Measurements from ENCODE around the gene SF3B2. TPM values are rescaled to one million over a fixed set of nuclear protein-coding genes. Genes with fewer than 3 reads are reported as not detected.
"Not testable (repeated sequence)": the region's sequence is repeated elsewhere in the genome, so short reads cannot be mapped to it uniquely, and the experiment has no call there.

The SF3B2 gene
- polyA plus RNA-seq, 1 of the 3 experiments (the other 2 are of a cell fraction), result 128 TPM

- H3K27ac ChIP-seq (ENCODE audit: low read depth in 2 of 2, low read length in 1 of 2); POLR2A ChIA-PET; H3K4me2 ChIP-seq; H3K4me3 ChIP-seq (ENCODE audit: low read depth in 2 of 2, low read length in 1 of 2); H3K79me2 ChIP-seq (ENCODE audit: insufficient read depth); H4K20me1 ChIP-seq (ENCODE audit: insufficient read depth); H3K9ac ChIP-seq; DNase-seq; H3K36me3 ChIP-seq (replicated peaks in 1 of 2; ENCODE audit: control insufficient read depth in 1 of 2, insufficient read depth in 2 of 2, low read length in 1 of 2); H2AFZ ChIP-seq (ENCODE audit: low read depth); H3K27me3 ChIP-seq (ENCODE audit: insufficient read depth); H3K9me2 ChIP-seq; H3K9me3 ChIP-seq: not testable (repeated sequence)
- Histone ChIP-seq H3K4me1 (ENCODE audit: control insufficient read depth in 1 of 2, insufficient read depth in 2 of 2, low read depth in 1 of 2, low read length in 1 of 2) (peaks cover 4 to 11% of the 10 kb centered on the region in 2 experiments; a peak in 3 of 4 replicates), H3F3A (replicated peaks; ENCODE audit: insufficient read depth) (peaks cover 45% of the 10 kb centered on the region)
- CTCF ChIA-PET, result interaction anchor here (0.8 to 2.3 kb wide), 3 partner anchors 12 to 35 kb away, joined by 3 to 23 read pairs (median 5); no protein-coding TSS in a partner anchor
- 100% methylated on average over 4 of the region's 4 CpGs for WGBS (ENCODE audit: low lambda C conversion rate)
Measured at GRCh38 chr11:66010036-66010435, 42.1 kb upstream of the SF3B2 start.

GRCh38 chr11:66011239-66011784 is 40.9 kb upstream of the SF3B2 start:
- 52% methylated on average over 13 of the region's 14 CpGs for WGBS (ENCODE audit: low lambda C conversion rate)
- ChIA-PET CTCF (interaction anchor here (0.7 to 4.3 kb wide), 3 partner anchors 11 to 33 kb away, joined by 3 to 36 read pairs (median 5); no protein-coding TSS in a partner anchor), POLR2A (no interaction called here)
- Histone ChIP-seq H4K20me1 (ENCODE audit: insufficient read depth) (no peaks in the 10 kb centered on the region), H3K27ac (ENCODE audit: low read depth in 2 of 2, low read length in 1 of 2) (peak overlapping the region in 1 of 2 experiments; percentile 10; a peak in 1 of 4 replicates), H3F3A (replicated peaks; ENCODE audit: insufficient read depth) (peaks cover 45% of the 10 kb centered on the region), H3K9me3 (no peaks in the 10 kb centered on the region), H3K9me2 (no peaks in the 10 kb centered on the region), H3K27me3 (ENCODE audit: insufficient read depth) (no peaks in the 10 kb centered on the region), H2AFZ (ENCODE audit: low read depth) (no peak overlapping the region), H3K79me2 (ENCODE audit: insufficient read depth) (peaks cover 5% of the 10 kb centered on the region; the same call in 1 of the 2 replicates), H3K9ac (no peak overlapping the region), H3K4me1 (ENCODE audit: control insufficient read depth in 1 of 2, insufficient read depth in 2 of 2, low read depth in 1 of 2, low read length in 1 of 2) (peaks cover 15 to 24% of the 10 kb centered on the region in 2 experiments; a peak in 3 of 4 replicates), H3K4me2 (no peak overlapping the region), H3K36me3 (replicated peaks in 1 of 2; ENCODE audit: control insufficient read depth in 1 of 2, insufficient read depth in 2 of 2, low read length in 1 of 2) (no peaks in the 10 kb centered on the region), H3K4me3 (ENCODE audit: low read depth in 2 of 2, low read length in 1 of 2) (no peak overlapping the region)
- no peak for DNase-seq
- TF ChIP-seq, protein P1, sequence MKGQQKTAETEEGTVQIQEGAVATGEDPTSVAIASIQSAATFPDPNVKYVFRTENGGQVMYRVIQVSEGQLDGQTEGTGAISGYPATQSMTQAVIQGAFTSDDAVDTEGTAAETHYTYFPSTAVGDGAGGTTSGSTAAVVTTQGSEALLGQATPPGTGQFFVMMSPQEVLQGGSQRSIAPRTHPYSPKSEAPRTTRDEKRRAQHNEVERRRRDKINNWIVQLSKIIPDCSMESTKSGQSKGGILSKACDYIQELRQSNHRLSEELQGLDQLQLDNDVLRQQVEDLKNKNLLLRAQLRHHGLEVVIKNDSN (IDR thresholded peaks at IDR 0.05; ENCODE audit: borderline replicate concordance, low read depth), result no peak
- TF ChIP-seq YY1 (IDR thresholded peaks at IDR 0.05; ENCODE audit: low read depth), result no peak
- no peak for TF ChIP-seq MXI1 (IDR thresholded peaks at IDR 0.05; ENCODE audit: low read depth, low read length)
- TF ChIP-seq RXRA (IDR thresholded peaks at IDR 0.05; ENCODE audit: borderline replicate concordance, low read depth), result no peak
- TF ChIP-seq, protein P2, sequence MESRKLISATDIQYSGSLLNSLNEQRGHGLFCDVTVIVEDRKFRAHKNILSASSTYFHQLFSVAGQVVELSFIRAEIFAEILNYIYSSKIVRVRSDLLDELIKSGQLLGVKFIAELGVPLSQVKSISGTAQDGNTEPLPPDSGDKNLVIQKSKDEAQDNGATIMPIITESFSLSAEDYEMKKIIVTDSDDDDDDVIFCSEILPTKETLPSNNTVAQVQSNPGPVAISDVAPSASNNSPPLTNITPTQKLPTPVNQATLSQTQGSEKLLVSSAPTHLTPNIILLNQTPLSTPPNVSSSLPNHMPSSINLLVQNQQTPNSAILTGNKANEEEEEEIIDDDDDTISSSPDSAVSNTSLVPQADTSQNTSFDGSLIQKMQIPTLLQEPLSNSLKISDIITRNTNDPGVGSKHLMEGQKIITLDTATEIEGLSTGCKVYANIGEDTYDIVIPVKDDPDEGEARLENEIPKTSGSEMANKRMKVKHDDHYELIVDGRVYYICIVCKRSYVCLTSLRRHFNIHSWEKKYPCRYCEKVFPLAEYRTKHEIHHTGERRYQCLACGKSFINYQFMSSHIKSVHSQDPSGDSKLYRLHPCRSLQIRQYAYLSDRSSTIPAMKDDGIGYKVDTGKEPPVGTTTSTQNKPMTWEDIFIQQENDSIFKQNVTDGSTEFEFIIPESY (IDR thresholded peaks at IDR 0.05; ENCODE audit: borderline replicate concordance, low read depth), result no peak
- TF ChIP-seq SIN3A (IDR thresholded peaks at IDR 0.05; ENCODE audit: borderline replicate concordance, low read depth, low read length), result no peak
- TF ChIP-seq, protein P3, sequence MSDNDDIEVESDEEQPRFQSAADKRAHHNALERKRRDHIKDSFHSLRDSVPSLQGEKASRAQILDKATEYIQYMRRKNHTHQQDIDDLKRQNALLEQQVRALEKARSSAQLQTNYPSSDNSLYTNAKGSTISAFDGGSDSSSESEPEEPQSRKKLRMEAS (IDR thresholded peaks at IDR 0.05; ENCODE audit: low read depth), result no peak
- TF ChIP-seq NRF1 (IDR thresholded peaks at IDR 0.05; ENCODE audit: low read depth, low read length), result no peak
- no peak for TF ChIP-seq RCOR1 (IDR thresholded peaks at IDR 0.05; ENCODE audit: low read length)
- TF ChIP-seq TEAD4 (IDR thresholded peaks at IDR 0.05; ENCODE audit: borderline replicate concordance, insufficient read depth), result no peak
- no peak for TF ChIP-seq NFIC (IDR thresholded peaks at IDR 0.05; ENCODE audit: borderline replicate concordance)
- TF ChIP-seq RFX5 (IDR thresholded peaks at IDR 0.05; ENCODE audit: low read length), result no peak
- TF ChIP-seq, protein P4, sequence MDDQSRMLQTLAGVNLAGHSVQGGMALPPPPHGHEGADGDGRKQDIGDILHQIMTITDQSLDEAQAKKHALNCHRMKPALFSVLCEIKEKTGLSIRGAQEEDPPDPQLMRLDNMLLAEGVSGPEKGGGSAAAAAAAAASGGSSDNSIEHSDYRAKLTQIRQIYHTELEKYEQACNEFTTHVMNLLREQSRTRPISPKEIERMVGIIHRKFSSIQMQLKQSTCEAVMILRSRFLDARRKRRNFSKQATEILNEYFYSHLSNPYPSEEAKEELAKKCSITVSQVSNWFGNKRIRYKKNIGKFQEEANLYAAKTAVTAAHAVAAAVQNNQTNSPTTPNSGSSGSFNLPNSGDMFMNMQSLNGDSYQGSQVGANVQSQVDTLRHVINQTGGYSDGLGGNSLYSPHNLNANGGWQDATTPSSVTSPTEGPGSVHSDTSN (IDR thresholded peaks at IDR 0.05), result no peak
- no peak for TF ChIP-seq FOXJ3 (CRISPR knock-in tag; IDR thresholded peaks at IDR 0.05)
- no peak for TF ChIP-seq SMC3 (IDR thresholded peaks at IDR 0.05; ENCODE audit: low read depth, low read length)
- no peak for TF ChIP-seq EP300 (IDR thresholded peaks at IDR 0.05; ENCODE audit: borderline replicate concordance in 1 of 2, low read depth in 1 of 2, low read length in 1 of 2)
- TF ChIP-seq CTCF (IDR thresholded peaks at IDR 0.05), result no peak

Data from SK-N-SH (cell line).